H1 (cell line): Measurements from ENCODE around the gene CLPX. TPM values are rescaled to one million over a fixed set of nuclear protein-coding genes. Genes with fewer than 3 reads are reported as not detected.

Experiments
- CTCF ChIA-PET: fragments of 300-600 bp; sonication (Branson Sonifier 250); formaldehyde crosslinking; loops from one replicate; lab custom pipeline; 2021; ENCODE audit not compliant: partially characterized antibody; lab: Charles Lee
- POLR2A ChIA-PET: fragments of 300-600 bp; sonication (Branson Sonifier 250); formaldehyde crosslinking; loops from one replicate; lab custom pipeline; 2021; ENCODE audit warnings: inconsistent platforms; ENCODE audit not compliant: partially characterized antibody; lab: Charles Lee
- DNase-seq, 2 experiments: peaks; one replicate each; pipeline versions ENCODE4 v3.0.0 to v3.0.0-alpha.2; 2010 to 2022; ENCODE audit warnings: low spot score in 2 of 2, low read depth in 1 of 2, mixed read lengths in 1 of 2
- FAIRE-seq: peaks from 2 replicates; lab custom pipeline; 2011; peaks lifted over from hg19 to GRCh38; lab: Jason Lieb, UNC
- H2AFZ ChIP-seq: 2 replicates; pipeline ENCODE4 v1.8.1; 2012; ENCODE audit warnings: low read length, inconsistent platforms
- H2AK5ac ChIP-seq: 2 replicates; pipeline ENCODE4 v1.6.1; 2013; ENCODE audit warnings: low read depth, low read length
- H2BK120ac ChIP-seq: replicated peaks from 2 replicates; pipeline ENCODE3; 2013; ENCODE audit warnings: low read depth, low read length, inconsistent platforms
- H2BK12ac ChIP-seq: 2 replicates; pipeline ENCODE4 v1.6.1; 2013; ENCODE audit warnings: low read depth, low read length
- H2BK15ac ChIP-seq: 2 replicates; pipeline ENCODE4 v1.6.1; 2013; ENCODE audit warnings: low read length
- H2BK20ac ChIP-seq: 2 replicates; pipeline ENCODE4 v1.6.1; 2013; ENCODE audit warnings: low read length
- H2BK5ac ChIP-seq: 2 replicates; pipeline ENCODE4 v1.6.1; 2013; ENCODE audit warnings: low read depth, low read length
- H3K14ac ChIP-seq: 2 replicates; pipeline ENCODE4 v1.6.1; 2013; ENCODE audit warnings: inconsistent platforms; ENCODE audit not compliant: insufficient read length
- H3K18ac ChIP-seq: 2 replicates; pipeline ENCODE4 v1.6.1; 2013; ENCODE audit warnings: low read length; ENCODE audit errors: extremely low read depth
- H3K23ac ChIP-seq: 2 replicates; pipeline ENCODE4 v1.6.1; 2013; ENCODE audit warnings: inconsistent platforms; ENCODE audit not compliant: insufficient read length
- H3K23me2 ChIP-seq: 2 replicates; pipeline ENCODE4 v1.6.1; 2013; ENCODE audit warnings: low read depth, low read length
- H3K27ac ChIP-seq: 2 replicates; pipeline ENCODE4 v1.6.1; 2011; ENCODE audit warnings: low read depth, low read length, inconsistent platforms
- H3K27me3 ChIP-seq, 4 experiments: replicated peaks in 1 of 4; 1 replicate in 1 of 4; 2 replicates in 3 of 4; pipeline versions ENCODE4 v1.6.1 to v1.8.1; 2011 to 2013; ENCODE audit warnings: low read length in 3 of 4, mild to moderate bottlenecking in 3 of 4, inconsistent platforms in 2 of 4, mixed read lengths in 2 of 4, moderate library complexity in 1 of 4; ENCODE audit not compliant: control insufficient read depth in 3 of 4, insufficient read depth in 3 of 4; ENCODE audit errors: extremely low read depth in 1 of 4
- H3K36me3 ChIP-seq, 4 experiments: 2 replicates each; pipeline versions ENCODE4 v1.6.1 to v1.8.1; 2011 to 2013; ENCODE audit warnings: mild to moderate bottlenecking in 4 of 4, low read length in 3 of 4, moderate library complexity in 2 of 4, control low read depth in 1 of 4, inconsistent platforms in 1 of 4; ENCODE audit not compliant: insufficient read depth in 4 of 4, control insufficient read depth in 2 of 4
- H3K4ac ChIP-seq: replicated peaks from 2 replicates; pipeline ENCODE3; 2013; ENCODE audit warnings: low read length, low read depth, mixed read lengths, inconsistent platforms; ENCODE audit not compliant: insufficient read length
- H3K4me1 ChIP-seq, 4 experiments: replicated peaks in 1 of 4; 1 replicate in 1 of 4; 2 replicates in 3 of 4; pipeline versions ENCODE4 v1.6.1 to v1.8.1; 2011 to 2013; ENCODE audit warnings: low read length in 3 of 4, inconsistent platforms in 2 of 4, mixed read lengths in 1 of 4; ENCODE audit not compliant: insufficient read depth in 4 of 4, control insufficient read depth in 3 of 4
- H3K4me2 ChIP-seq, 2 experiments: 2 replicates each; pipeline versions ENCODE4 v1.6.1 to v1.8.1; 2011 to 2013; ENCODE audit warnings: low read depth in 2 of 2, low read length in 2 of 2, control low read depth in 1 of 2, inconsistent platforms in 1 of 2, mild to moderate bottlenecking in 1 of 2; ENCODE audit not compliant: insufficient read depth in 1 of 2
- H3K4me3 ChIP-seq, 4 experiments: fragments of 200-600, 300-600 bp in 1 of 4; sonication (generic), shearing (Covaris generic), sonication (Bioruptor Twin) in 1 of 4; 2 replicates each; pipeline versions ENCODE4 v1.5.1 to v1.8.1; 2011 to 2016; ENCODE audit warnings: low read length in 4 of 4, low read depth in 3 of 4, control low read depth in 2 of 4, inconsistent platforms in 2 of 4, mild to moderate bottlenecking in 2 of 4, mixed read lengths in 1 of 4, moderate library complexity in 1 of 4; ENCODE audit not compliant: insufficient read depth in 2 of 4; ENCODE audit errors: extremely low read depth in 1 of 4
- H3K56ac ChIP-seq: replicated peaks from 2 replicates; pipeline ENCODE3; 2013; ENCODE audit warnings: low read depth, mild to moderate bottlenecking, mixed read lengths, low read length, inconsistent platforms; ENCODE audit not compliant: insufficient read length
- H3K79me1 ChIP-seq: 2 replicates; pipeline ENCODE4 v1.6.1; 2013; ENCODE audit warnings: low read depth, low read length, control low read depth
- H3K79me2 ChIP-seq, 2 experiments: 2 replicates each; pipeline versions ENCODE4 v1.6.1 to v1.8.1; 2012 to 2013; ENCODE audit warnings: low read length in 2 of 2, mild to moderate bottlenecking in 2 of 2, inconsistent platforms in 1 of 2; ENCODE audit not compliant: insufficient read depth in 2 of 2, control insufficient read depth in 1 of 2
- H3K9ac ChIP-seq, 4 experiments: replicated peaks in 1 of 4; 1 replicate in 1 of 4; 2 replicates in 3 of 4; pipeline versions ENCODE4 v1.6.1 to v1.8.1; 2011 to 2013; ENCODE audit warnings: low read depth in 3 of 4, low read length in 3 of 4, control low read depth in 2 of 4, mild to moderate bottlenecking in 2 of 4, moderate library complexity in 2 of 4, inconsistent platforms in 1 of 4; ENCODE audit errors: extremely low read depth in 1 of 4
- H3K9me3 ChIP-seq, 2 experiments: 2 replicates each; pipeline versions ENCODE4 v1.6.1 to v1.8.1; 2012 to 2013; ENCODE audit warnings: mild to moderate bottlenecking in 2 of 2, moderate library complexity in 2 of 2, control low read depth in 1 of 2, inconsistent platforms in 1 of 2, low read depth in 1 of 2, low read length in 1 of 2, mixed read lengths in 1 of 2; ENCODE audit not compliant: insufficient read depth in 2 of 2
- H4K20me1 ChIP-seq, 2 experiments: replicated peaks in 1 of 2; 2 replicates each; pipeline versions ENCODE3 to v1.8.1; 2011 to 2013; ENCODE audit warnings: inconsistent platforms in 2 of 2, low read length in 2 of 2, mild to moderate bottlenecking in 1 of 2; ENCODE audit not compliant: insufficient read depth in 2 of 2, control insufficient read depth in 1 of 2
- H4K5ac ChIP-seq: 2 replicates; pipeline ENCODE4 v1.6.1; 2013; ENCODE audit warnings: low read length, low read depth, mixed read lengths, inconsistent platforms; ENCODE audit not compliant: insufficient read length
- H4K8ac ChIP-seq: 2 replicates; pipeline ENCODE4 v1.8.0; 2013; ENCODE audit warnings: mild to moderate bottlenecking, moderate library complexity, low read length, inconsistent platforms; ENCODE audit not compliant: insufficient read depth; ENCODE audit errors: extremely low read depth
- H4K91ac ChIP-seq: replicated peaks from 2 replicates; pipeline ENCODE3; 2013; ENCODE audit warnings: low read length, mixed read lengths, inconsistent platforms; ENCODE audit not compliant: insufficient read length
- BRCA1 ChIP-seq: IDR thresholded peaks from 2 replicates; pipeline ENCODE4 v1.6.1; 2012; ENCODE audit warnings: low read depth, low read length, improper control_type of control experiment
- CEBPB ChIP-seq: IDR thresholded peaks from 2 replicates; pipeline ENCODE4 v1.6.1; 2012; ENCODE audit warnings: low read depth, low read length
- CHD1 ChIP-seq: IDR thresholded peaks from 2 replicates; pipeline ENCODE4 v1.6.1; 2012; ENCODE audit warnings: low read depth, low read length, improper control_type of control experiment
- CREB1 ChIP-seq: IDR thresholded peaks from 2 replicates; pipeline ENCODE4 v1.6.1; 2012; ENCODE audit warnings: inconsistent platforms
- FOSL1 ChIP-seq: IDR thresholded peaks from 2 replicates; pipeline ENCODE4 v1.6.1; 2011; ENCODE audit warnings: mild to moderate bottlenecking, low read depth, low read length, moderate library complexity; ENCODE audit not compliant: insufficient read depth
- HDAC6 ChIP-seq: IDR thresholded peaks from one replicate; pipeline ENCODE4 v1.7.1; 2012; ENCODE audit warnings: low read depth, mild to moderate bottlenecking, inconsistent platforms, low read length, moderate library complexity
- JUN ChIP-seq: IDR thresholded peaks from 2 replicates; pipeline ENCODE4 v1.6.1; 2011; ENCODE audit warnings: low read depth, mild to moderate bottlenecking, improper control_type of control experiment, low read length
- KDM4A ChIP-seq: IDR thresholded peaks from one replicate; pipeline ENCODE4 v1.7.1; 2012; ENCODE audit warnings: low read depth, mild to moderate bottlenecking, moderate library complexity, low read length, inconsistent platforms; ENCODE audit not compliant: severe bottlenecking
- NRF1 ChIP-seq: IDR thresholded peaks from 2 replicates; pipeline ENCODE4 v1.6.1; 2011; ENCODE audit warnings: mild to moderate bottlenecking, low read depth, low read length, improper control_type of control experiment
- SIRT6 ChIP-seq: IDR thresholded peaks from one replicate; pipeline ENCODE4 v1.7.1; 2012; ENCODE audit warnings: low read length, inconsistent platforms
- SP2 ChIP-seq: IDR thresholded peaks from 2 replicates; pipeline ENCODE4 v1.6.1; 2012; ENCODE audit warnings: mild to moderate bottlenecking, low read length, inconsistent platforms
- SP4 ChIP-seq: IDR thresholded peaks from 2 replicates; pipeline ENCODE4 v1.6.1; 2012; ENCODE audit warnings: low read length, inconsistent platforms
- SUZ12 ChIP-seq: fragments of 200-600 bp; sonication (generic); IDR thresholded peaks from 2 replicates; pipeline ENCODE4 v1.6.1; 2012; ENCODE audit warnings: mild to moderate bottlenecking, inconsistent platforms, low read length, moderate library complexity, mixed read lengths
- YY1 ChIP-seq: IDR thresholded peaks from 2 replicates; pipeline ENCODE4 v1.6.1; 2011; ENCODE audit warnings: low read depth, mild to moderate bottlenecking, low read length
- ZNF274 ChIP-seq: IDR thresholded peaks from 2 replicates; pipeline ENCODE4 v1.7.0; 2012; ENCODE audit warnings: low read length, borderline replicate concordance; ENCODE audit errors: extremely low read depth
- WGBS, 2 experiments: shearing (Covaris generic) in 1 of 2; methylation state at CpG; one replicate each; pipeline versions ENCODE4 v1.1.6 to v1.1.7; 2013 to 2015; ENCODE audit warnings: low lambda C conversion rate in 2 of 2, mixed read lengths in 2 of 2, inconsistent platforms in 1 of 2, low coverage in 1 of 2, missing lambda C conversion rate in 1 of 2; ENCODE audit not compliant: insufficient replicate concordance in 2 of 2, insufficient coverage in 1 of 2, insufficient read length in 1 of 2; ENCODE audit errors: extremely low coverage in 1 of 2, missing lambda C conversion rate in 1 of 2; 5-methylcytosine and 5-hydroxymethylcytosine counted together
- polyA plus RNA-seq, 7 experiments: library from polyadenylated mRNA; depleted of rRNA in 3 of 7; stranded (reverse) in 5 of 7; unstranded in 2 of 7; fragments of >200 nt in 5 of 7; fragments of 200-250 nt in 2 of 7; gene quantifications; 1 replicate in 5 of 7; 2 replicates in 1 of 7; 4 replicates in 1 of 7; pipeline versions ENCODE4 v1.2.1 to v1.2.3, GENCODE V29; 2011 to 2013; ENCODE audit warnings: missing spikeins in 2 of 7, mixed read lengths in 2 of 7
- total RNA-seq: library from RNA; stranded (reverse); fragmentation: NEBNext Ultra II Directional; extraction: Animal tissue kit (Norgen Biotek cat#: 25700); gene quantifications from 2 replicates; pipeline ENCODE4 v1.2.1, GENCODE V29; 2021
- TF ChIP-seq, protein P1 (sequence below): IDR thresholded peaks from 2 replicates; pipeline ENCODE4 v1.6.1; 2011; ENCODE audit warnings: low read depth, mild to moderate bottlenecking, low read length; ENCODE audit not compliant: insufficient read depth

Gene CLPX
- total and polyA plus RNA-seq, 2 of the 8 experiments (the other 6 are each of a cell fraction or from before 2014, with no cell fraction given), result 10.5 to 53.6 TPM

DNA sequence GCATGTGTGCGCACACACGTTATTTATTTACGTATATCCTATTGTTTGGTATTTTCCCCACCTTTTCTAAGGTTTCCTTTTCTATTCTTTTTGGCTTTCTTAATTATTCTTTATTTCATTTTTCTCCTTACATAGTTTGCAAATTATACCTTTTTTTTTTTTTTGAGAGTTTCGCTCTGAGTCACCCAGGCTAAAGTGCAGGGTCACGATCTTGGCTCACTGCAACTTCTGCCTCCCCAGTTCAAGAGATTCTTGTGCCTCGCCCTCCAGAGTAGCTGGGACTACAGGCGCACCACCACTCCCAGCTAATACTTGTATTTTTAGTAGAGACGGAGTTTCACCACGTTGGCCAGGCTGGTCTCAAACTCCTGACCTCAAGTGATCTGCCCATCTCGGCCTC, 46.2 kb upstream of the CLPX start:
- H3K79me1 ChIP-seq, result no peaks in the 10 kb centered on the region
- no peak overlapping the region for H4K5ac ChIP-seq
- H3K79me2 ChIP-seq, result no peaks in the 10 kb centered on the region
- H3K56ac ChIP-seq, result no peak overlapping the region
- H2BK120ac ChIP-seq, result no peak overlapping the region
- H4K20me1 ChIP-seq, result no peaks in the 10 kb centered on the region
- H4K8ac ChIP-seq, result no peak overlapping the region
- no peak overlapping the region for H2AK5ac ChIP-seq
- H2BK5ac ChIP-seq, result no peak overlapping the region
- no peak overlapping the region for H3K23ac ChIP-seq
- WGBS, 2 experiments, result 93% methylated on average over 10 of the region's 10 CpGs; no CpG with 5 or more reads in 1 of the 2 experiments
- H3K27ac ChIP-seq, result no peak overlapping the region
- H3K23me2 ChIP-seq, result no peaks in the 10 kb centered on the region
- no peak overlapping the region for H2BK20ac ChIP-seq
- ChIA-PET POLR2A (no interaction called here), CTCF (interaction anchor here (1.3 to 2.6 kb wide), 3 partner anchors 14 to 41 kb away, joined by 3 to 5 read pairs (median 3); no protein-coding TSS in a partner anchor)
- no peak overlapping the region for H3K14ac ChIP-seq
- no peak overlapping the region for H3K4ac ChIP-seq
- 0 out of 7 replicates have a peak, but pooled peaks cover 0 to under 1% (median 0%) of the 10 kb centered on the region in 4 experiments for H3K4me1 ChIP-seq
- H2BK15ac ChIP-seq, result no peak overlapping the region
- H3K9me3 ChIP-seq, result no peaks in the 10 kb centered on the region
- DNase-seq (no peak), FAIRE-seq (no peak)
- H3K4me3 ChIP-seq, result no peak overlapping the region
- H2AFZ ChIP-seq, result no peak overlapping the region
- no peak overlapping the region for H3K18ac ChIP-seq
- H3K27me3 ChIP-seq, result no peaks in the 10 kb centered on the region
- H3K4me2 ChIP-seq, result no peak overlapping the region
- no peak overlapping the region for H4K91ac ChIP-seq
- no peaks in the 10 kb centered on the region for H3K36me3 ChIP-seq
- H3K9ac ChIP-seq, result no peak overlapping the region
- no peak overlapping the region for H2BK12ac ChIP-seq
- TF ChIP-seq HDAC6 (no peak), BRCA1 (no peak), NRF1 (no peak), KDM4A (no peak), SUZ12 (no peak), ZNF274 (no peak), FOSL1 (no peak), SP2 (no peak), JUN (no peak), SIRT6 (no peak), SP4 (no peak), YY1 (no peak), CHD1 (no peak), CEBPB (no peak), CREB1 (no peak)
- TF ChIP-seq, protein P1, sequence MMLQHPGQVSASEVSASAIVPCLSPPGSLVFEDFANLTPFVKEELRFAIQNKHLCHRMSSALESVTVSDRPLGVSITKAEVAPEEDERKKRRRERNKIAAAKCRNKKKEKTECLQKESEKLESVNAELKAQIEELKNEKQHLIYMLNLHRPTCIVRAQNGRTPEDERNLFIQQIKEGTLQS, result no peak
